Mammary epithelial cell (primary cell): ENCODE results near the gene FCRL2.

ENCODE experiments used
- EZH2 ChIP-seq: IDR thresholded peaks from 2 replicates; pipeline ENCODE4 v1.6.1; 2012; ENCODE audit warnings: low read length, inconsistent platforms, borderline replicate concordance
- TF ChIP-seq, protein P1 (sequence below), 2 donors: IDR thresholded peaks in 1 of 2; conservative IDR thresholded peaks in 1 of 2; 2 replicates each; pipeline ENCODE4 v1.5.1; 2011 to 2012; ENCODE audit warnings: inconsistent platforms in 2 of 2, low read length in 2 of 2, mild to moderate bottlenecking in 2 of 2, control low read depth in 1 of 2, low read depth in 1 of 2; ENCODE audit not compliant: insufficient read depth in 1 of 2; ENCODE audit errors: extremely low read depth in 1 of 2

DNA sequence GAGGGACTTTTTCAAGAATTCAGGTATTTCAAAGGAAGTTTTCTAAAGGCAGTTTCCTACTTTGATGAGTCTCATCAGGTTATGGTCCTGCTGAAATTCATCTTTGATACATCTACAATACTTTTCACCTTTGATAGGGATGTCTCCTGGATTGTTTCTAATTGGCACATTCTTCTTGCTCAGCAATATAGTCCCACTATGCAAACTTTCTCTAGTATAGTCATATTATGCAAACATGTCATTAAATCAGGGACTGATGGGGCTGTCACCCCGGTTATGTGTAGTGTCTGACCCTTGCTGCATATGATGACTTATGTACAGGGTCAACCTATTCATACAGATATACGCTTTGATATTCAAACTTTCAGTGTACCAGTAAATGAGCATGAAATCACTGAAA is 43.4 kb upstream of the FCRL2 start:
- TF ChIP-seq, protein P1, sequence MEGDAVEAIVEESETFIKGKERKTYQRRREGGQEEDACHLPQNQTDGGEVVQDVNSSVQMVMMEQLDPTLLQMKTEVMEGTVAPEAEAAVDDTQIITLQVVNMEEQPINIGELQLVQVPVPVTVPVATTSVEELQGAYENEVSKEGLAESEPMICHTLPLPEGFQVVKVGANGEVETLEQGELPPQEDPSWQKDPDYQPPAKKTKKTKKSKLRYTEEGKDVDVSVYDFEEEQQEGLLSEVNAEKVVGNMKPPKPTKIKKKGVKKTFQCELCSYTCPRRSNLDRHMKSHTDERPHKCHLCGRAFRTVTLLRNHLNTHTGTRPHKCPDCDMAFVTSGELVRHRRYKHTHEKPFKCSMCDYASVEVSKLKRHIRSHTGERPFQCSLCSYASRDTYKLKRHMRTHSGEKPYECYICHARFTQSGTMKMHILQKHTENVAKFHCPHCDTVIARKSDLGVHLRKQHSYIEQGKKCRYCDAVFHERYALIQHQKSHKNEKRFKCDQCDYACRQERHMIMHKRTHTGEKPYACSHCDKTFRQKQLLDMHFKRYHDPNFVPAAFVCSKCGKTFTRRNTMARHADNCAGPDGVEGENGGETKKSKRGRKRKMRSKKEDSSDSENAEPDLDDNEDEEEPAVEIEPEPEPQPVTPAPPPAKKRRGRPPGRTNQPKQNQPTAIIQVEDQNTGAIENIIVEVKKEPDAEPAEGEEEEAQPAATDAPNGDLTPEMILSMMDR (conservative IDR thresholded peaks at IDR 0.05 in 1 of 2, IDR thresholded peaks at IDR 0.05 in 1 of 2; ENCODE audit: extremely low read depth in 1 of 2, insufficient read depth in 1 of 2, low read depth in 1 of 2, low read length in 2 of 2) = no peak
- no peak for TF ChIP-seq EZH2
